Liver (tissue), 9 donors: ENCODE measurements around the gene LHFPL2. TPM values are rescaled to one million over a fixed set of nuclear protein-coding genes. Genes with fewer than 3 reads are reported as not detected.

ENCODE experiments used
- DNase-seq: peaks from one replicate; pipeline ENCODE4 v3.0.0-alpha.2; 2017; ENCODE audit warnings: low spot score
- H3K27ac ChIP-seq, 2 donors: one replicate each; pipeline ENCODE4 v1.7.0; 2013; ENCODE audit warnings: inconsistent platforms in 2 of 2, low read length in 2 of 2, control low read depth in 1 of 2, low read depth in 1 of 2, mild to moderate bottlenecking in 1 of 2
- H3K27me3 ChIP-seq, 4 donors: one replicate each; pipeline versions ENCODE4 v1.6.1 to v1.7.0; 2013; ENCODE audit warnings: low read length in 3 of 4, inconsistent platforms in 1 of 4, mild to moderate bottlenecking in 1 of 4, moderate library complexity in 1 of 4; ENCODE audit not compliant: control insufficient read depth in 4 of 4, insufficient read depth in 4 of 4
- H3K36me3 ChIP-seq, 4 donors: one replicate each; pipeline versions ENCODE4 v1.6.1 to v1.7.0; 2013; ENCODE audit warnings: low read length in 3 of 4, mild to moderate bottlenecking in 3 of 4, low read depth in 1 of 4, moderate library complexity in 1 of 4; ENCODE audit not compliant: control insufficient read depth in 4 of 4, insufficient read depth in 3 of 4
- H3K4me1 ChIP-seq, 4 donors: one replicate each; pipeline versions ENCODE4 v1.6.1 to v1.7.0; 2013; ENCODE audit warnings: low read length in 3 of 4, mild to moderate bottlenecking in 3 of 4, moderate library complexity in 1 of 4; ENCODE audit not compliant: control insufficient read depth in 4 of 4, insufficient read depth in 4 of 4
- H3K4me3 ChIP-seq, 3 donors: one replicate each; pipeline versions ENCODE4 v1.6.1 to v1.7.0; 2013; ENCODE audit warnings: low read length in 3 of 3, control low read depth in 1 of 3, low read depth in 1 of 3, mild to moderate bottlenecking in 1 of 3
- H3K9ac ChIP-seq, 2 donors: one replicate each; pipeline ENCODE4 v1.7.0; 2013; ENCODE audit warnings: low read length in 2 of 2, mild to moderate bottlenecking in 2 of 2, moderate library complexity in 2 of 2, control low read depth in 1 of 2, low read depth in 1 of 2
- H3K9me3 ChIP-seq, 4 donors: one replicate each; pipeline versions ENCODE4 v1.6.1 to v1.7.0; 2013; ENCODE audit warnings: low read length in 3 of 4; ENCODE audit not compliant: control insufficient read depth in 4 of 4
- ATF3 ChIP-seq: IDR thresholded peaks from 2 replicates; pipeline ENCODE4 v1.6.1; 2016; ENCODE audit warnings: antibody characterized with exemption
- CTCF ChIP-seq: fragments of 150-350 bp; IDR thresholded peaks from 2 replicates; pipeline ENCODE4 v1.5.1; 2017; ENCODE audit warnings: improper control_type of control experiment, low read depth, low read length; ENCODE audit not compliant: missing input control
- EGR1 ChIP-seq, 2 donors: IDR thresholded peaks; 2 replicates each; pipeline ENCODE4 v1.6.1; 2016 to 2018; ENCODE audit warnings: antibody characterized with exemption in 2 of 2, low read depth in 2 of 2
- FOXA1 ChIP-seq: IDR thresholded peaks from 2 replicates; pipeline ENCODE4 v1.6.1; 2016; ENCODE audit warnings: antibody characterized with exemption
- FOXA2 ChIP-seq: IDR thresholded peaks from 2 replicates; pipeline ENCODE4 v1.6.1; 2016; ENCODE audit warnings: antibody characterized with exemption
- GABPA ChIP-seq, 2 donors: IDR thresholded peaks in 1 of 2; conservative IDR thresholded peaks in 1 of 2; 2 replicates each; pipeline ENCODE4 v1.6.1; 2016; ENCODE audit warnings: antibody characterized with exemption in 2 of 2, mild to moderate bottlenecking in 1 of 2, moderate library complexity in 1 of 2
- HNF4A ChIP-seq, 2 donors: conservative IDR thresholded peaks; 2 replicates each; pipeline ENCODE4 v1.6.1; 2016; ENCODE audit warnings: antibody characterized with exemption in 2 of 2, mild to moderate bottlenecking in 2 of 2
- HNF4G ChIP-seq: IDR thresholded peaks from 2 replicates; pipeline ENCODE4 v1.6.1; 2016; ENCODE audit warnings: antibody characterized with exemption
- JUND ChIP-seq, 2 donors: IDR thresholded peaks; 2 replicates each; pipeline ENCODE4 v1.6.1; 2016; ENCODE audit warnings: antibody characterized with exemption in 2 of 2
- MAX ChIP-seq: IDR thresholded peaks from 2 replicates; pipeline ENCODE4 v1.6.1; 2016; ENCODE audit warnings: antibody characterized with exemption
- NR2F2 ChIP-seq: IDR thresholded peaks from 2 replicates; pipeline ENCODE4 v1.6.1; 2016; ENCODE audit warnings: antibody characterized with exemption
- RXRA ChIP-seq, 2 donors: IDR thresholded peaks; 2 replicates each; pipeline ENCODE4 v1.6.1; 2017 to 2018; ENCODE audit warnings: antibody characterized with exemption in 2 of 2, mild to moderate bottlenecking in 1 of 2
- SP1 ChIP-seq: IDR thresholded peaks from 2 replicates; pipeline ENCODE4 v1.6.1; 2018; ENCODE audit warnings: antibody characterized with exemption, mild to moderate bottlenecking
- TAF1 ChIP-seq: conservative IDR thresholded peaks from 2 replicates; pipeline ENCODE4 v1.6.1; 2016; ENCODE audit warnings: antibody characterized with exemption, mild to moderate bottlenecking
- YY1 ChIP-seq: IDR thresholded peaks from 2 replicates; pipeline ENCODE4 v1.6.1; 2016; ENCODE audit warnings: antibody characterized with exemption, mild to moderate bottlenecking
- ZBTB33 ChIP-seq: IDR thresholded peaks from 2 replicates; pipeline ENCODE4 v1.6.1; 2016; ENCODE audit warnings: antibody characterized with exemption
- WGBS: extraction: QIAGEN DNeasy Blood & Tissue Kit; methylation state at CpG from one replicate; pipeline ENCODE4 v1.1.7; 2013; 5-methylcytosine and 5-hydroxymethylcytosine counted together
- polyA plus RNA-seq, 2 donors: library from polyadenylated mRNA; stranded (reverse) in 1 of 2; unstranded in 1 of 2; fragments of 200-250 nt in 1 of 2; fragments of >200 nt in 1 of 2; fragmentation: Nextera tagmentation in 1 of 2; extraction: Ambion mirVana in 1 of 2; gene quantifications; one replicate each; pipeline versions ENCODE4 v1.2.1 to v1.2.3, GENCODE V29; 2013 to 2015
- total RNA-seq, 2 donors: library from RNA; depleted of rRNA; stranded (reverse); fragments of >200 nt; gene quantifications; one replicate each; pipeline ENCODE4 v1.2.3, GENCODE V29; 2014
- donor health status: healthy.
- donor health status: healthy.
- donor health status: healthy.
- donor health status: healthy.
- donor health status: healthy.

LHFPL2 gene
- total and polyA plus RNA-seq, 4 donors, result 1.6 to 9.4 (median 5.6) TPM

DNA sequence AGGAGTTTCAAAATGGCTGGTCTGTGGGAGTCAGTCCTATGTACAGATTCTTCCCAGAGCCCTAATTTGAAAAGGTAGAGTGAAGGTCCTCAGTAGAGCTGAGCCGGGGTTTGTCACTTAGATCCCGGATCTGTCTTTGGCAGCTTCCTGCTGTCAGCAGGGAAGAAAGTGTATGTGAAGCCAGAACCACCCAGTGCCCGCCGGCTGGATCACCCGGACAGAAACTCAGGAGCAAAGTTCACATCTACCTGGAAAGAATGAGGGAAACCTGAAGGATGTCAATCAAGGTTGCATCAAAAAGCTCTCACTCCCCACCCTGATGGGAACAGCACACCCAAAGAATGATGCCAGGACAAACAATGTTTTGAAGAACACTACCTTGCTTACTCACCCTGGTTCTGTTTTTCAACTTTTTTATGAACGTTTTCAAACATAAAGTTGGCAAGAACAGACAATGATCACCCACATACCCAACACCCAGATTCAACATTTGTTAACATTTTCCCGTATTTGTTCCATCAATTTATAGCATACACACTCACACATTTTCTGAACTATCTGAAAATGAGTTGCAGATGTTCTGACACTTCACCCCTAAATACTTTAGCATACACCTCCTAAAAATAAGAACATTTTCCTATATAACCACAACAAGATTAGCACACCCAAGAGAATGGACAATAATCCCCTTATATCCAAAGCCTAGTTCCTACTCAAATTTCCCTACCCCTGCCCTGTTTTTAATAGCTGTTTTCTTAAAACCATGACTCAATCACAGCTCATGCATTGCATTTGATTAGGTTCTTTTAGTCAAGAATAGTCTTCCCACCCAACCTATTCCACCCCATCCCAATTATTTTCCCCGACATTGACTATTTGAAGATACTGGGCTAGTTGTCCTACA lies 133.9 kb downstream of the LHFPL2 start:
- Histone ChIP-seq H3K4me1 (peaks cover 0 to 18% (median 10%) of the 10 kb centered on the region in 4 donors), H3K4me3 (no peak overlapping the region), H3K27ac (no peak overlapping the region), H3K36me3 (no peaks in the 10 kb centered on the region), H3K9ac (no peak overlapping the region), H3K27me3 (no peaks in the 10 kb centered on the region), H3K9me3 (no peaks in the 10 kb centered on the region)
- no peak for TF ChIP-seq RXRA (IDR thresholded peaks at IDR 0.05)
- TF ChIP-seq JUND (IDR thresholded peaks at IDR 0.05), result no peak
- no peak for TF ChIP-seq YY1
- TF ChIP-seq ZBTB33, result no peak
- TF ChIP-seq HNF4A (conservative IDR thresholded peaks at IDR 0.05), result no peak
- TF ChIP-seq SP1, result no peak
- TF ChIP-seq ATF3, result no peak
- TF ChIP-seq FOXA2, result no peak
- no peak for TF ChIP-seq TAF1
- no peak for TF ChIP-seq CTCF
- TF ChIP-seq HNF4G, result no peak
- no peak for TF ChIP-seq EGR1 (IDR thresholded peaks at IDR 0.05; ENCODE audit: low read depth in 2 of 2)
- 80% methylated on average over 8 of the region's 8 CpGs for WGBS
- DNase-seq, result no peak

DNA sequence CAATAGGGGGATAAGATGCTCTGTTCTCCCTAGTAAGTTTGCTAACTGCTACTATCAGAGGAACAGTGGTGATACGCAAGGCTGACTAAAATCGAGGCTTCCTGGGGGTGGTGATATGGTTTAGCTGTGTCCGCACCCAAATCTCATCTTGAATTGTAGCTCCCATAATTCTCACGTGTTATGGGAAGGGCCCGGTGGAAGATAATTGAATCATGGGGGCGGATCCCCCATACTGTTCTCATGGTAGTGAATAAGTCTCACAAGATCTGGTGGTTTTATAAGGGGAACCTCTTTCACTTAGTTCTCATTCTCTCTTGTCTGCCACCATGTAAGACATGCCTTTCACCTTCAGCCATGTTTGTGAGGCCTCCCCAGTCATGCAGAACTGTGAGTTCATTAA lies 135.1 kb downstream of the LHFPL2 start:
- Histone ChIP-seq H3K9me3 (no peaks in the 10 kb centered on the region), H3K36me3 (no peaks in the 10 kb centered on the region), H3K27me3 (no peaks in the 10 kb centered on the region), H3K27ac (no peak overlapping the region), H3K4me3 (no peak overlapping the region), H3K4me1 (peaks cover 0 to 18% (median 10%) of the 10 kb centered on the region in 4 donors), H3K9ac (no peak overlapping the region)
- 90% methylated on average over 6 of the region's 6 CpGs for WGBS
- TF ChIP-seq HNF4A (conservative IDR thresholded peaks at IDR 0.05), result no peak
- no peak for TF ChIP-seq CTCF
- TF ChIP-seq JUND (IDR thresholded peaks at IDR 0.05), result no peak
- no peak for TF ChIP-seq YY1
- no peak for TF ChIP-seq MAX
- no peak for TF ChIP-seq GABPA (IDR thresholded peaks at IDR 0.05 in 1 of 2, conservative IDR thresholded peaks at IDR 0.05 in 1 of 2)
- no peak for TF ChIP-seq HNF4G
- TF ChIP-seq NR2F2, result no peak
- no peak for TF ChIP-seq FOXA1
- no peak for TF ChIP-seq FOXA2
- TF ChIP-seq SP1, result no peak
- TF ChIP-seq ZBTB33, result no peak
- DNase-seq, result no peak
